HG03280 (cell line): Measurements from ENCODE around the gene MAD1L1.
"Not testable (repeated sequence)": the region's sequence is repeated elsewhere in the genome, so short reads cannot be mapped to it uniquely, and the experiment has no call there.

Experiments used
- ATAC-seq: cut with Tn5 transposase; IDR thresholded peaks from one replicate; pipeline ENCODE4 v1.9.1; 2021; ENCODE audit warnings: mild to moderate bottlenecking, moderate library complexity; ENCODE audit not compliant: unreplicated experiment

MAD1L1 gene

GRCh38 chr7:2037808-2038522, 194.8 kb downstream of the MAD1L1 start:
- ATAC-seq, result no peak

DNA sequence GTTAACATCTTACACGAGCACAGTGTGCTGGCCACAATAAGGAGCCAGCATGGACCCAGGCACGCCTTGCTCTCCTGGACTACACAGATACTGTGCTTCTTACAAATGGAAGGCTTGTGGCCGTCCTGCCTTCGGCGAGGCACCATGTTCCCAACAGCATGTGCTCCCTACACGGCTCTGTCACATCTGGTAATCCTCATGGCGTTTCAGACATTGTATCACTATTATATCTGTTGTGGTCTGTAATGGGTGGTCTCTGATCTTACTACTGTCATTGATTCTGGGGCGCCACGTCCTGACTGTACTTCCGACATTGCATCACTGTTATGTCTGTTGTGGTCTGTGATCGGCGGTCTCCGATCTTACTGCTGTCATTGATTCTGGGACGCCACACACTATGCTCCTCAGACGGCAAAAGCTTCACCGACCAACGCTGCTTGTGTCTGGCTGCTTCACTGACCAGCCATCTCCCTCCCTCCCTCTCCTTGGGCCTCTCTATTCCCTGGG, 195.4 kb downstream of the MAD1L1 start:
- no peak for ATAC-seq

DNA sequence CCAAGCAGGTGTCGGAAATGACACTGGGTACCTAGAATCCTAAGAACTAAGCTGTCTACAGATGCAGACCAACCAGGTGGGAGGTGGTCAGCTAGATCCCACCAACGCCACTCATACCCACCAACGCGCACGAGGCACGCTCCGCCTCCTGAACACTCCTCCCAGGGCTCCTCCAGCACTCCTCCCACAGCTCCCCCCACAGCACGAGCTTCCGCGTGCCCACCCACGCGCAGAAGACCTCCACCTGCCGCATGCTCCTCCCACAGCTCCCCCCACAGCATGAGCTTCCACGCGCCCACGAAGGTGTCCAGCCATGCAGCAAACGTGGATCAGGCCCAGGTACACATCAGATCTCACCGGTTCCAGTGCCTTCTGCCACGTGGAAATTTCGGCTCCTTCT, 196.0 kb downstream of the MAD1L1 start:
- ATAC-seq, result no peak

DNA sequence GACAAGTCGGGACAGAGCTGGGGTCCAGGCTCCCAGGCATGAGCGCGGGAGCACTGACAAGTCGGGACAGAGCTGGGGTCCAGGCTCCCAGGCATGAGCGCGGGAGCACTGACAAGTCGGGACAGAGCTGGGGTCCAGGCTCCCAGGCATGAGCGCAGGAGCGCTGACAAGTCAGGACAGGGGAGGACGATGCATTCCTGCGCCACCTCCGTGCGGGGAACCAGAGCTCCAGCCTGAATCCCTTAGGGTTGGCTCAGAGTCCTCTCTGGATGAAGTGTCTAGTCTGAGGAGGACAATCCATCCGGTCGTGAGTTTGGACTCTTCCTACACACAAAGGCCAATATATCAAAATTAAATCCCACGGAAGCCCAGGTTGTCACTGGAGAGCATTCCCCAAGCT, 196.5 kb downstream of the MAD1L1 start:
- ATAC-seq, result not testable (repeated sequence)

GRCh38 chr7:2034291-2035201, 198.2 kb downstream of the MAD1L1 start:
- no peak for ATAC-seq

GRCh38 chr7:2033586-2034135, 199.1 kb downstream of the MAD1L1 start:
- no peak for ATAC-seq

DNA sequence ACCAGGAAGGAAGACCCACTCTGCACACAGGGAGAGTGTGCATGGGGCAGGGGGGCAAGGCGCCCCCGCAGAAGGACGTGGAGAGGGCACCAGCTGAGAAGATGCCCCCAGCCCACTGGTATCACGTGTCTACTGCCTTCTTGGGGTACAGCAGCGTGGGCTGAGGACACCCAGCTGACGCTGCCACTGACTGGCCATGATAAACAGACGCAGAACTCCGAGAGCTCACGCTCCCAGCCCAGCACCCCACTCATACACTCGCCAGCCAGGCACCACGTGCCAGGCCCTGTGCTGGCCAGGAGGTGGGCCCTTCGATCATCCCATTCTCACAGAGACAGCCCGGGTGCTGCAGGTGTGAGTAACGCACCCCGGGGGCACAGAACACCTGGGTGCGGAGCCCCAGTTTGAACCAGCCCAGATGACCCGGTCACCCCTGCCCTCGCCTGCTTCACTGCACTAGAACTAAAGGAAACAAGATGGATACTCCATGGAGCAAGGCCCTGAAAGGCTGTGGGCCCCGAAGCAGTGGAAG, 199.8 kb downstream of the MAD1L1 start:
- ATAC-seq, result no peak

- ATAC-seq, result no peak
These were observed 200.5 kb downstream of the MAD1L1 start for GRCh38 chr7:2032030-2032875.

- ATAC-seq, result no peak
These were observed 201.3 kb downstream of the MAD1L1 start for GRCh38 chr7:2031451-2031845.

DNA sequence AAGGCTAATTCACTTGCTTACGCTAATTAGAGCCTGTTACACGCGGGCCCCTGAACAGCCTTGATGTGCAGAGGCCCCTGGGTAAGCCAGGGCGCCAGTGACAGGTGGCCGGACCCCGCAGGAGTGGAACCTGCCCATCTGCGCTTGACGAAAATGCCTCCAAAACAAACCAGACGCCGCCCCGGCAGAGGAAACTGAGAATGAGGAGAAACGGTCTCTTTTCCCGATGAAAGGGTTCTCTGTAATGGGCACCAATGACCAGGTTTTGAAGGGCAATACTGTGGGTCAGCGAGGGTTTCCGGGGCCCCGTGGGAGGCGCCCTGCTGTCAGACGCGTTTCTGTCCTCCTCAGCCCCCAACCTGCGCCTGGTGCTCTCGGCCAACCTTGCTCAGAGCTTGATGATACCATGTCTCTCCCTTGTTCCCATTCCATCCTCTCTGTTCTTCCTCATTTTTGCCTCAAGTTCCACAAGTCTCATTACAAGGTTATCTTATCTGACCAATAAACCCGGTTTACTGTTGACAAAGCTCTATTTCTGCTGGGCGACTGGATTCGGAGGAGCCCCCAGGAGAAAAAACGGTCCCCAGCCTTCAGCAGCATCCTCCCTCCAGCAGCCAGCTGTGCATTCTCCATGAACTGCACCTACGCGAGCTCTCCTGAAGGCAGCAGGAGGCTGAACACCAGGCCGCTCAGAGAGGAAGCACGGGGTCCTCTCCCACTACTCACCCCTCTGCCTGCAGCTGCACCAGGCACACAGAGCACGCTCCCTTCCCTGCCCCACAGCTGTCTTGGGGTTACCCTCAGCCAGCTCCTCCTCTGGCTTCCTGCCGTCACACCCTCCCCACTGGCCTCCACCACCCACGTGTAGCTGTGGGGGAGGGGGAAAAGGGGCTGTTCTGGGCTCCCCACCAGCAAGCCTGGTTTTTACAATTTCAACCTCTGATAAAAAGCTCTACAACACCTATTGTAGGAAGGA, 202.0 kb downstream of the MAD1L1 start:
- no peak for ATAC-seq

DNA sequence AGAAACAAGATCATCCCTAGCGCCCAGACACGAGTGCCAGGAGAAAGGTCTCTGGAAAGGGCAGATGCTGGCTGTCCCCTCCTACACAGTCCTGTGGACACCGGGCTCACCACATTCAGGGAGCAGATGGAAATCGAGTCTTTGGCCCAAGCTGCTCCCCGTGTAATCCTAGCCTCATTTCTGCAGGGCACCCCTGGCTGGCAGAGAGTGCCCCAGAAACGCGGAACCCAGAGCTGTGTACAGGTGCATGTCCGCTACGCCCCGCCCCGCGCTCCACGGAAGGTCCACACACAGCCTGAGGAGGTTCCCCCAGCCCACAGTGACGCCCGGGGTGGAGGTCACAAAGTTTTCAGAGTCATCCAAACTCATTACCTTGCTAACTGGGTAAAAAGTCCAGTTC, 202.8 kb downstream of the MAD1L1 start:
- no peak for ATAC-seq

GRCh38 chr7:2029211-2029905, 203.4 kb downstream of the MAD1L1 start:
- ATAC-seq, result no peak

GRCh38 chr7:2028733-2029132, 204.0 kb downstream of the MAD1L1 start:
- no peak for ATAC-seq

- no peak for ATAC-seq
These were observed 207.6 kb downstream of the MAD1L1 start for GRCh38 chr7:2025188-2025587.

DNA sequence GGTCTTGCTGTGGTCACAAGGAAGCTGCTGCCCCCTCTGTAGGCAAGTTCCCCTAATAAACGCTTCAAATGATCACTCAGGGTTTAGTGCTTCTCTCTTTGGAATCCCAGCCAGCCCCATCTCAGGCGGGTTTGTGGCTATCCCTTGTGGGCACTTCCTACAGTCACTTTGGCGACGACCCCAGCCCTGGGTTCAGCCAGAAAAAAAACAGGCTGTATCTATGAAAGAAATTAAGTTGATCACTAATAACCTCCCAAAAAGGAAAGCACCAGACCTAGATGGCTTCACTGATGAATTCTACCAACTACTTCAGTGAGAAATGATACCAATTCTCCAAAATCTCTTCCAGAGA, 208.2 kb downstream of the MAD1L1 start:
- no peak for ATAC-seq

DNA sequence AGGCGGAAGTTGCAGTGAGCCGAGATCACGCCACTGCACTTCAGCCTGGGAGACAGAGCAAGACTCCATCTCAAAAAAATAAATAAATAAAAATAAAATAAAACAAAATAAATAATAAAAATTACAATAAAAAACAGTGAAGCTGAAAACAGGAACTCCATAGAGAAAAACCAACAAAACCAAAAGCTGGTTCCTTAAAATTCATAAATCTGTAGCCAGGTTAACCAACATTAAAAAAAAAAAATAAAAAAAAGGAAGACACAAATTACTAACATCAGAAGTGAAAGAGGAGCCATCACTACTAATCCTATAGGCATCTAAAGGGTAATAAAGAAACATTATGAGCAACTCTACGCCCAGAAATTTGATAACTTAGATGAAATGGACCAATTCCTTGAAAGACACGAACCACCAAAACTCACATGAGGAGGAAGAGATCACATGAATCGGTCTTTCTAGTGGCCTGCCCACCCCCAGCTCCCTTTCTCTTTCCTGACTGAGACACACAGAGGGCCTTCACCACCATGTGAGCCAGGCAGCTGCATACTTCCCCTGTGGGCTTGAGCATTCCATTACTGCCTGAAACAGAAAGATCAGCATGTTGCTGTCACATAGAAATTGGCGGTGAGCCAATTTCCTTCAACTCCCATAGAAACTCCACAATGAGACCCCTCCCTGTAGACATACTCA, 208.7 kb downstream of the MAD1L1 start:
- ATAC-seq, result no peak

DNA sequence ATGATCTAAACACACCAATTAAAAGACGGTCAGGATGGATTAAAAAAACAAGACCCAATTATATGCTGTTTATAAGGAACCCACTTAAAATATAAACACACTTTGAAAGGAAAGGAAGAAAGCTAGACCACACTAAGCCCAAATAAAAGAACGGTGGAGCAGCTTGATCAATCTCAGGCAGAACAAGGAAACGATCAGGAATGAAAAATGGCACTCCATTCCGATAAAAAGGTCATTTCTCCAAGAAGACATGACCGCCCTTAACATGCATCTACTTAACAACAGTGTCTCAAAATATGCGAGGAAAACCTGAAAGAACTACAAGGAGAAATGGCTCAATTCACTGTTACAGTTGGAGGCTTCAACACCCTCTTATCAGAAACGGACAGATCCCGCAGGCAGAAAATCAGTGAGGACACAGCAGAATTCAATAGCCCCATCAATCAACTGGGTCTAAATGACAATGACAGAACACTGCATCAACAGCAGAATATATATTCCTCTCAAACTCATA, 210.0 kb downstream of the MAD1L1 start:
- no peak for ATAC-seq

GRCh38 chr7:2022021-2022409, 210.7 kb downstream of the MAD1L1 start:
- no peak for ATAC-seq
